Epithelial cell of proximal tubule (primary cell): ENCODE data around the gene OR2AE1. TPM values are rescaled to one million over a fixed set of nuclear protein-coding genes. Genes with fewer than 3 reads are reported as not detected.
A peak's percentile ranks its signal among the peaks of the same experiment; 100 is the strongest.

Experiments used
- DNase-seq: peaks from one replicate; pipeline ENCODE4 v3.0.0-alpha.2; 2011; ENCODE audit warnings: low read depth
- H3K4me3 ChIP-seq: 2 replicates; pipeline ENCODE4 v1.5.1; 2011; ENCODE audit warnings: low read depth, mild to moderate bottlenecking, low read length
- CTCF ChIP-seq: conservative IDR thresholded peaks from 2 replicates; pipeline ENCODE4 v1.5.1; 2012; ENCODE audit warnings: low read depth, mild to moderate bottlenecking, low read length
- total RNA-seq: library from RNA; depleted of rRNA; stranded (reverse); fragments of >200 nt; gene quantifications from 2 replicates; pipeline ENCODE4 v1.2.3, GENCODE V29; 2015

Gene OR2AE1
- total RNA-seq, 1 donor from 2014 or later: not detected

GRCh38 chr7:99837649-99838361, 39.0 kb downstream of the OR2AE1 start:
- TF ChIP-seq CTCF: peak; percentile 70
- peak; percentile 41 for DNase-seq
- H3K4me3 ChIP-seq: no peak overlapping the region

- no peak overlapping the region for H3K4me3 ChIP-seq
- no peak for DNase-seq
- TF ChIP-seq CTCF: no peak
Observed at GRCh38 chr7:99835189-99835588, 41.6 kb downstream of the OR2AE1 start.

GRCh38 chr7:99834382-99834781, 42.5 kb downstream of the OR2AE1 start:
- H3K4me3 ChIP-seq: no peak overlapping the region
- no peak for TF ChIP-seq CTCF
- DNase-seq: no peak

GRCh38 chr7:99833289-99833877, 43.5 kb downstream of the OR2AE1 start:
- no peak for DNase-seq

GRCh38 chr7:99831595-99831994, 45.2 kb downstream of the OR2AE1 start:
- TF ChIP-seq CTCF: no peak
- H3K4me3 ChIP-seq: no peak overlapping the region
- no peak for DNase-seq

More at GRCh38 chr7:99833289-99833877, 43.5 kb downstream of the OR2AE1 start:
- TF ChIP-seq CTCF: no peak
- no peak overlapping the region for H3K4me3 ChIP-seq

- no peak for TF ChIP-seq CTCF
- DNase-seq: peak; percentile 54
- no peak overlapping the region for H3K4me3 ChIP-seq
Observed at GRCh38 chr7:99829524-99830160, 47.2 kb downstream of the OR2AE1 start.
